Urothelium cell line (cell line): ENCODE results near the gene CEP170B.
A peak's percentile ranks its signal among the peaks of the same experiment; 100 is the strongest.
"Not testable (repeated sequence)": the region's sequence is repeated elsewhere in the genome, so short reads cannot be mapped to it uniquely, and the experiment has no call there.

Source experiments
- DNase-seq: peaks from one replicate; pipeline ENCODE4 v3.0.0; 2011; ENCODE audit warnings: low spot score, mixed read lengths
- FAIRE-seq: peaks from 2 replicates; lab custom pipeline; 2011; peaks lifted over from hg19 to GRCh38; lab: Jason Lieb, UNC

The CEP170B gene

DNA sequence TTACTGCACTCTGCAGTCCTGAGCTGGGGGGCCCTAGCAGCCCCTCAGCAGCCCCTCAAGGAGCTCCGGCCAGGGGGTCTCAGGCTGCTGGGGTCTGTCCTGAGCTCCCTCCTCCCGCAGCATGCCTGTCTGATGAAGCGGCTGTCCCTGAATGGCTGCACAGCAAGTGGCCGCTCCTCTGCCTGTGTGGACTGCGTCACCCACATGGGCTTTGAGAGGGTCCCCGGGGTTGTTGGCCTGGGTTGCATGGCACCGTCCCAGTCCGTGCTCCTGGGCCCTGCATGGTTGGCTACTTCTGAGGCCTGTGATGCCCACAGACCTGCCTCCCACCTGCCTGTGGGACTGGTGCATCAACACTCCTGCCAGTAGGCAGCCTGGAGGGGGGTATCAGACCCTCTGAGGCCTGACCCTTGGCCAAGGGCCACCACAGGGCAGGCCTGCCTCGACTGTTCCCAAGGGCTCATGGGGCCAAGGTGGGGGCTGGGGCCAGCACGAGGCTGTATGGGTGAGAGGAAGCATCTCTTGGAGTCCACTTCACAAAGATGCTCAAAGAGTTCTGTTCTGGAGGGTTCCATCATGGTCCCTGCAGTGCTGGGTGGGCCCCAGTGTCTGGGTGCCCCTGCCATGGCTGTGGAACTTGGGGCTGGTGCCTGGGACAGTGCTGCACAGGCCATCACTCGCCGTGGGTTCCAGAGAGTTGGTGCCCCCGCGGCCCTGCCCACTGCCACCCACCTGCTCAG, 12.2 kb downstream of the CEP170B start:
- DNase-seq, result no peak
- no peak for FAIRE-seq

DNA sequence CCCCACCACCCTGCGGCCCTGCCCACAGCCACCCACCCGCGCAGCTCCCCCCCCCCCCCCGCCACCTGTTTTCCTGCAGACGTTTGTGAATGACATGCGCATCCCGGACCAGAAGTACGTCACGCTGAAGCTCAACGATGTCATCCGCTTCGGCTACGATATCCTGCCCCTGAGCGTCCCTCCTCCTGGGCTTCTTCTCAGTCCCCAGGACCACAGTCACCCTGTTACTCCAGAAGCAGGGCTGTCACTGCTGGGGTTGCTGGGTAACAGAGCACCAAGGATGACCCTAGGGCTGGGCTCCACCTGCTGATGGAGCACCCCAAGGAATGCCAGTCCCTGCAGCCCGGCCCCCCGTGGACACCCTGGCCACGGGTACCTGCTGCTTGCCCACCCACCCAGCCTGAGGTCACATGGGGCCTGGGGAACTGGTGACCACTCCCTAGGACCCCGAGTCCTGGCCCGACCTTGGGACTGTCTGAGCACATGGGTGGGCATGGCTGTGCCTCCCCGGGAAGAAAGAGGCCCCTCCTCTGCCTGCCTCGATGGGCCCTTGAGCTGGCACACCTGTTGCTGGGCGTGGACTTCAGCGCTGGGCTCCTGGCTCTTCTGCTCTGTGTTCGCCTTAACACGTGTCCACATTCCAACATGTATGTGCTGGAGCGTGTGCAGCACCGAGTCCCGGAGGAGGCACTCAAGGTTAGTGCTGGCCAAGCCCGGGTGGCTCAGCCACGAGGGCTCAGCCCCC, 12.9 kb downstream of the CEP170B start:
- DNase-seq (no peak), FAIRE-seq (no peak)

DNA sequence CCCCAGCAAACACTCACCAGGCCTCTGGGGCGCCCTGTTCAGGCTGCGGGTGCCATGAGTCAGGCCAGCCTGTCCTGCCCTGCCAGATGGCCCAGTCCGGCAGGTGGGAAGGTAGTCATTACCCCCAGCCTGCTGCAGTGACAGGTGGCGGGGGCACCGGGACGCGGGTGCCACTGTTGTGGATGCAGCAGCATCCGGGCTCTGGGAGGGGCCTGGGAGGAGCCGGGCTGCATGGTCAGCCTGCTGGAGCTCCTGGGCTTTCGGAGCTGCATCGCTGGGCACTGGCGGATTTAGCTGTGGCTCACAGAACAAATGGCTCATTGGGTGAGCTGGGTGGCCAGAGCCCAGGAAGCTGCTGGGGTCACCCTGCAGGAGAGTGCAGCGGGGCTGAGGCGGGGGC, 13.5 kb downstream of the CEP170B start:
- DNase-seq, result no peak
- no peak for FAIRE-seq

DNA sequence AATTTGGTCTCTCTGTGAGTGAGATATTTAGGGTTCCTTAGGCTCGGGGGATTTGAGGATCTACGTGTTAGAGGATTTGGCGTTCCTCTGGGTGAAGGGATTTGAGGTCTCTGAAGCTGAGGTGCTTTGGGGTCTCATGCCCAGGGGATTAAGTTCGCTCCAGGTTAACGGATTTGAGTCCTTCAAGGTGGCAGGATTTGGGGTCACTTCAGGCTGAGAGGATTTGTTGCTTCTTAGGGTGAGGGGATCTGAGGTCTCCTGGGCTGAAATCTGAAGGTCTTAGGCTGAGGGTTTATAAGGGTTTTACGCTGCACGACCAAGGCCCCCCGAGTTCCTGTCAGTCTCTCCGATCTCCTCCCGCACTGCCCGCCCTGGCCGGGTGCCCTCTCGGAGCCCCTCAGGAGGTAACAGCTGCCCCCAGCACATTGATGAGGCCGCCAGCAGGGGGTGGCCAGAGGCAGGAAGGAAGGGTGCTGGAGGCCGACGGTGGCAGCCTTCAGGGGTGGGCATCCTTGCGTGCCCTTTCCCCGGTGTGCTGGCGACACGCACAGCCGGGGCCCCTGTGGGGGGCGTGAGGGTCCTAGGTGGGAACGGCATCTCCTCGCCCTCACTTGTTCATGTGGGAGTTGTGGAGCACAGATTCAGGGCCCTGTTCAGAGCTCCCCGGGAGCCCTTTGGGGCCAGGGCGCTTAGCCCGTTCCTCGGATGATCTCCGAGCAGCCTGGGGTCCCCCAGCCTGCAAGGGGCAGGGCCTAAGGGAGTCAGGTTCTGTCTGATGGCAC, 14.3 kb downstream of the CEP170B start:
- DNase-seq (no peak), FAIRE-seq (no peak)

DNA sequence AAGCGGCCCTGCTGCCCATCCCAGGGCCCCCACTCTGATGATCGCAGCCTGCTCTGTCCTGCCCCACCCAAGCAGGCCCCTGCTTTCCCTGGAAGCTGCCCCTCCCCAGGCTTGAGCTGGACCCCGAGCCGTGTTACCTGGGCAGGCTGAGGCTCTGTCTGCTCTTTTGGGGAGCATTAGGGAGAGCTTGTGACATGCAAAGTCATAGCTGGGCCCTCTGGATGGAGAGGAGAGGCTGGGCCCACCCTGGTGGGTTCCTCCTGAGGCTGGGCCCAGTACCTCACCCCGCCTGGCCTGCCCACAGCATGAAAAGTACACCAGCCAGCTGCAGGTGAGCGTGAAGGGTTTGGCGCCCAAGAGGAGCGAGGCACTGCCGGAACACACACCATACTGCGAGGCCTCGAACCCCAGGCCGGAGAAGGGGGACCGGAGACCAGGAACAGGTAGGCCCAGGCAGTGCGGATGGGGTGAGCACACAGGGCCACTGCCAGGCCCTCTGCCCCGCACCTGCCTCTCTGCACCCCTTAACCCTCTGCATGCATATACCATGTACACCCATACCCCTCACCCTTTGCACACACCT, 15.0 kb downstream of the CEP170B start:
- FAIRE-seq (no peak), DNase-seq (no peak)

DNA sequence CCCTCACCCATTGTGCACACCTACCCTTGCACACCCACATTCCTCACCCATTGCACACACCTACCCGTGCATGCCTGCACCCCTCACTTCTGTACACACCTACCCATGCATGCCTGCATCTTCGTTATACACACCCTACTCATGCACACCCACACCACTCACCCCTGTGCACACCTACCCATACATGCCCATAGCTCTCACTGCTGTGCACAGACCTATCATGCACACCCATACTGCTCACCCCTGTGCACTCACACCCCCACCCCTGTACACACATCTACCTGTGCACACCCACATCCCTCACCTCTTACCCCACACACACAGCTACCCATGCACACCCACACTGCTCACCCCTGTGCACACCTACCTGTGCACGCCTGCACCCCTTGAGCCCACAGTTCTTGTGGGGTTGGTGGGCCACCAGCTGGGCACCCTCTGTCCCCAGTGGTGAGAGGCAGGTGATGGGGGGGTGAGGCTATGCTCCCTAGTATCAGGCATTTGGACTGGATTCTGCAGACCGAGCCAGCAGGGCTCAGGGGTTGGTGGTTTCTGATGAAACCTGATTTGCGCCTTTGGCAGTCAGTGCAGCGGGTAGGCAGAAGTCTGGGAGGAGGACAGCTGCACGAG, 15.6 kb downstream of the CEP170B start:
- FAIRE-seq (no peak), DNase-seq (no peak)

DNA sequence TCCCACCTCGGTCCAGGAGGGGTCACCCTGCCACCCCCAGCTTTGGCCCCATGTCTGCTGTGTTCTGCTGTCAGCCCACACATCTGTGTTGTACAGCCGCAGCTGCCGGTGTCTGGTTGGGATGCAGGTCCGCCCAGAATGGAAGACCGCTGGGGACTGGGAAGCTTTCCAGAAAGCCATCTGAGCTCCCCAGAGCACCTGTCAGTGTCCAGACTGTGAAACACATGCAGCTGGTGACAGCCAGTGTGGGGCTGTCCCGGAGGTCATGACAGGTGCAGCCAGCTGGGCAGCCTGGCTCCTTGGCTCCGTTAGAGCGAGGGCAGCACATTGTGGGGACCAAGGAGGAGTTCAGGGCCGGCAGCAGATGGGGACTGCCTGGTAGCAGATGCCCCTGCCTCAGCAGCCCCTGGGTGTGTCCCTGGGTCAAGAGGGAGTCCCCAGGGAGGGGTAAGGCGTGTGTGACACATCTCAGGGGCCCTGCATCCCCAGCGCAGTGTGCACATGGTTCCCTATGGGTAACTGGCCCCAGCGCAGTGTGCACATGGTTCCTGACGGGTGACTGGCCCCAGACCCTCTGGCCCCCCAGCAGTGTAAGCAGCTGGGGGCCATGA, 16.4 kb downstream of the CEP170B start:
- no peak for DNase-seq
- FAIRE-seq, result no peak

DNA sequence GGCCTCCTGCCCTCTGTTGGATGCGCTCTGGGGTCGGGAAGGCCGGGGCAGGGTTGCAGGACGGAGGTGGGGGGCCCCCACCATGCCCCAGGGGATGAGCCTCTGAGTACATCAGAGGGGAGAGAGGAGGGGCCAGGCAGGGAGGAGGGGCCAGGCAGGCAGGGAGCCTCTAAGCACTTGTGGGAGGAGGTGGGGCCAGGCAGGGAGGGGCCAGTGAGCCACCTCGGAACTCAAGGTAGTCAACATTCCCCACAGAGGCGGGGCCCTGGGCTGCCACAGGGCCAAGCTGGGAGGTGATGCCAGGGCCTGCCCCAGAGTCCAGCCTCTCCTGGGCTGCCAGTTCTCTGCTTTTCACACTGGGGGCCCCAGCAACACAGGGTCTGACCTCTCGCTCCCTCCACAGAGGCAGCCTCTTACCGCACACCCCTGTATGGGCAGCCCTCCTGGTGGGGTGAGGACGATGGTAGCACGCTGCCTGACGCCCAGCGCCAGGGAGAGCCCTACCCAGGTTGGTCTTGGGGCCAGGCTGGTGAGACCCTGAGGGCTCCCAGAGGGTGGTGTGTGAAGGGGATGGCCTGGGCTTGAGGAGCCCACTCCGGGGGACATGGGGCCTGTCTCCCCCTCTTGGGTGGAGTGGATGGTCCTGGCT, 17.4 kb downstream of the CEP170B start:
- no peak for FAIRE-seq
- peak; percentile 53 for DNase-seq

DNA sequence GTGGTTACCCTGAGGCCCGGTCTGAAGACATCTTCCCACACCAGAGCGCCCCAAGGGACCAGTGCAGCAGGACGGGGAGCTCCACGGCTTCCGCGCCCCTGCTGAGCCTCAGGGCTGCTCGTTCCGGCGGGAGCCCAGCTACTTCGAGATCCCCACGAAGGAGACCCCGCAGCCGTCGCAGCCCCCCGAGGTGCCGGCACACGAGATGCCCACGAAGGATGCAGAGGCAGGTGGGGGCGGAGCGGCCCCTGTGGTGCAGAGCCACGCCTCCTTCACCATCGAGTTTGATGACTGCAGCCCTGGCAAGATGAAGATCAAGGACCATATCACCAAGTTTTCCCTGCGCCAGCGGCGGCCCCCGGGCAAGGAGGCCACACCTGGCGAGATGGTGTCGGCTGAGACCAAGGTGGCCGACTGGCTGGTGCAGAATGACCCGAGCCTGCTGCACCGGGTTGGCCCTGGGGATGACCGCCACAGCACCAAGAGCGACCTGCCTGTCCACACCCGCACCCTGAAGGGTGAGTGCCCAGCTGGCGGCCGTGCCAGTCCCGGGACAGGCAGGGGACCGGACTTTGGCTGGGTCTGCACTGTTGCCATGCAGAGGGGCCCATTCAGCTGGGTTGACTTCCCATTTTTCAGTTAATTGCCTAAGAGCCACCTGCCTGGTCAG, 18.1 kb downstream of the CEP170B start:
- FAIRE-seq (no peak), DNase-seq (no peak)

DNA sequence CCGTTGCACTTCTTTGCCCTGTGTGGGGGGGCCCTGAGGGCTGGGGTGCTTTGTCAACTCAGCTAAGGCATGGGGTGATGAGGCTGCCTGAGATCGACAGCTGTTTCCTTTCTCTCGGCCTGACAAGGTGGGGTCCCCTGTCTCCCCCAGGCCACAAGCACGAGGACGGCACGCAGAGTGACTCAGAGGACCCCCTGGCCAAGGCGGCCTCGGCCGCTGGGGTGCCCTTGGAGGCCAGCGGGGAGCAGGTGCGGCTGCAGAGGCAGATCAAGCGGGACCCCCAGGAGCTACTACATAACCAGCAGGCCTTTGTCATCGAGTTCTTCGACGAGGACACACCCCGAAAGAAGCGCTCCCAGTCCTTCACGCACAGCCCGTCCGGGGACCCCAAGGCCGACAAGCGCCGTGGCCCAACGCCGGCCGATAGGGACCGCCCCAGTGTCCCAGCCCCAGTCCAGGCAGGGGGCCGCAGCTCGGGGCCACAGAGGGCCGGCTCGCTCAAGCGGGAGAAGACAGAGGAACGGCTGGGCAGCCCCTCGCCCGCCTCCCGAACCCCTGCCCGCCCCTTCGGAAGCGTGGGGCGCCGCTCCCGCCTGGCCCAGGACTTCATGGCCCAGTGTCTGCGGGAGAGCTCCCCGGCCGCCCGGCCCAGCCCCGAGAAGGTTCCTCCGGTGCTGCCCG, 18.8 kb downstream of the CEP170B start:
- DNase-seq (no peak), FAIRE-seq (no peak)

DNA sequence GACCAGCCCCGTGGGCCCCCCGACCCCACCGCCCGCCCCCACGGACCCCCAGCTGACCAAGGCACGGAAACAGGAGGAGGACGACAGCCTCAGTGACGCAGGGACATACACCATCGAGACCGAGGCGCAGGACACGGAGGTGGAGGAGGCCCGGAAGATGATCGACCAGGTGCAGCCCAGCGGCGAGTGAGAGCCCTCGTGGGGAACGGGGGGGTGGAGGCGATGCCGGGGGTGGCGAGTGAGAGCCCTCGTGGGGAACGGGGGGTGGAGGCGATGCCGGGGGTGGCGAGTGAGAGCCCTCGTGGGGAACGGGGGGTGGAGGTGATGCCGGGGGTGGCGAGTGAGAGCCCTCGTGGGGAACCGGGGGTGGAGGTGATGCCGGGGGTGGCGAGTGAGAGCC, 19.3 kb downstream of the CEP170B start:
- not testable (repeated sequence) for FAIRE-seq, DNase-seq

DNA sequence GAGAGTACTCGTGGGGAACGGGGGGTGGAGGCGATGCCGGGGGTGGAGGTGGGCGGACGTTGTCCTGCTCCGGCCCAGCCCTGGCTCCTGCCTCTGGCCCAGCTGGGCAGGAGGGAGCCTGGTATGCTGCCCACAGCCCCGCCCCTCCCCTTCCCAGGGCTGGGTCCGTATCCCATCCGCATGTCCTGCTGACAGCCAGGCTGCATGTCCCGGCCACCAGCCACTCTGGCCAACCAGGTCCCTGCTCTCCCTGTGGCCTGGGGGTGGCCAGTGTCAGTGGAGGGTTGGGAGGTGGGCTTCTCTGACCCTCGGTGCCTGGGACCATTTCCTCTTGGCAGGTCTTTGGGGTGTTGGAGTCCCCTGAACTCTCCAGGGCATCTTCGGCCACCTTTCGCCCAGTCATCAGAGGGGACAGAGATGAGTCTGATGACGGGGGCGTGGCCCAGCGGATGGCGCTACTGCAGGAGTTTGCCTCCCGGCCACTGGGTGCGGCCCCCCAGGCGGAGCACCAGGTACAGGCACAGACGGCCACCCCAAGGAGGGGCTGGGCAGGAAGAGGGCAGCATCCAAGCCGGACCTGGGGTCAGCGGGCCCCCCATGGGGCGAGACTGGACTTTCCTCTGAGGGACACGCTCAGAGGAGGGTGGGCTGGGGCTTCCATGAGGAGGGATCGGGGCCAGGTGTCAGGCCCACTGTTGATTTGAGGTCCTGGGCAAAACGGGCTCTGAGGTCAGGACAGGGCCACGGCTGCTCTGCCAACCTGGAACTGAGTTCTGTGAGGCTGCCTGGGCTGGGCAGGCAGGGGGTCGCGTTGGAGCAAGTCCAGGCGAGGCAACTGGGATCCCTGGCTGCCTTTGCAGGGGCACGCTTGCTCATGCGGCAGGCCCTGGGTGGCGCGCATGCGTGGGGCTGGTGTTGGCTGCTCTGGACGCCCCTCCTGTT, 20.2 kb downstream of the CEP170B start:
- FAIRE-seq (no peak), DNase-seq (no peak)

DNA sequence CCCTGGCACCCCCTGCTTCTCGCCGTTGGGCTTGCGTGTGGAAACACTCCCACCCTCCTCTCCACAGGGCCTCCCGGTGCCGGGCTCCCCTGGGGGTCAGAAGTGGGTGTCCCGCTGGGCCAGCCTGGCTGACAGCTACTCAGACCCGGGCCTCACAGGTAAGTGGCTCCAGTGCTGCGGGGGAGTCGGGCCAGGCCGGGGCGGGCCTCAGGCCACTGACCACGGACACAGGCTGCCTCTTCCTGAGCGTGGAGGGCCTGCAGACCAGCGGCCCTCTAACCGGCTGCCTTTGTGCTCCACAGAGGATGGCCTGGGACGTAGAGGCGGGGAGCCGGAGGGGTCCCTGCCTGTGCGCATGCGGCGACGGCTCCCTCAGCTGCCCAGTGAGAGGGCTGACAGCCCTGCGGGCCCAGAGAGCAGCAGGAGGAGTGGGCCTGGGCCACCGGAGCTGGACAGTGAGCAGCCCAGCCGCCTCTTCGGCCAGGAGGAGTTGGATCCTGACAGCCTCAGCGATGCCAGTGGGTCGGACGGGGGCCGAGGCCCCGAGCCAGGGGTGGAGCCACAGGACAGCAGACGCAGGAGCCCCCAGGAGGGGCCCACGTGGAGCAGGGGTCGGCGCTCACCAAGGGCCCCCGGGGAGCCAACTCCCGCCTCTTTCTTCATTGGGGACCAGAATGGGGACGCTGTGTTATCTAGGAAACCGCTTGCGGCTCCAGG, 21.1 kb downstream of the CEP170B start:
- FAIRE-seq, result no peak
- no peak for DNase-seq

DNA sequence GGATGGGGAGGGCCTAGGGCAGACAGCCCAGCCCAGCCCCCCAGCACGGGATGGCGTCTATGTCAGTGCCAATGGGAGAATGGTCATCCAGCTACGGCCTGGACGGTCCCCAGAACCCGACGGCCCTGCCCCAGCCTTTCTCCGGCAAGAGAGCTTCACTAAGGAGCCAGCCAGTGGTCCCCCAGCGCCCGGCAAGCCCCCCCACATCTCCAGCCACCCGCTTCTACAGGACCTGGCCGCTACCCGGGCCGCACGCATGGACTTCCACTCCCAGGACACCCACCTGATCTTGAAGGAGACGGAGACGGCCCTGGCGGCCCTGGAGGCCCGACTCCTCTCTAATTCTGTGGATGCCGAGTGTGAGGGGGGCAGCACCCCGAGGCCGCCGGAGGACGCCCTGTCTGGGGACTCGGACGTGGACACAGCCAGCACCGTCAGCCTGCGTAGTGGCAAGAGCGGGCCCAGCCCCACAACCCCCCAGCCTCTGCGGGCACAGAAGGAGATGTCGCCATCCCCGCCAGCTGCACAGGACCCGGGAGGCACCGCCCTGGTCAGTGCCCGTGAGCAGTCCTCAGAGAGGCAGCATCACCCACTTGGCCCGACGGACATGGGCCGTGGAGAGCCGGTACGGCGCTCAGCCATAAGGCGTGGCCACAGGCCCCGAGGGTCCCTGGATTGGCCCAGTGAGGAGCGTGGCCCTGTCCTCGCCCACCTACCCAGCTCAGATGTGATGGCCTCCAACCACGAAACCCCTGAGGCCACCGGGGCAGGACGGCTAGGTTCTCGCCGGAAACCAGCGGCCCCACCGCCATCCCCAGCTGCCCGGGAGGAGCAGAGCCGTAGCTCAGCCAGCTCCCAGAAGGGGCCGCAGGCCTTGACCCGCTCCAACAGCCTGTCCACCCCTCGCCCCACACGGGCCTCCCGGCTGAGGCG, 21.9 kb downstream of the CEP170B start:
- no peak for DNase-seq
- FAIRE-seq, result no peak

DNA sequence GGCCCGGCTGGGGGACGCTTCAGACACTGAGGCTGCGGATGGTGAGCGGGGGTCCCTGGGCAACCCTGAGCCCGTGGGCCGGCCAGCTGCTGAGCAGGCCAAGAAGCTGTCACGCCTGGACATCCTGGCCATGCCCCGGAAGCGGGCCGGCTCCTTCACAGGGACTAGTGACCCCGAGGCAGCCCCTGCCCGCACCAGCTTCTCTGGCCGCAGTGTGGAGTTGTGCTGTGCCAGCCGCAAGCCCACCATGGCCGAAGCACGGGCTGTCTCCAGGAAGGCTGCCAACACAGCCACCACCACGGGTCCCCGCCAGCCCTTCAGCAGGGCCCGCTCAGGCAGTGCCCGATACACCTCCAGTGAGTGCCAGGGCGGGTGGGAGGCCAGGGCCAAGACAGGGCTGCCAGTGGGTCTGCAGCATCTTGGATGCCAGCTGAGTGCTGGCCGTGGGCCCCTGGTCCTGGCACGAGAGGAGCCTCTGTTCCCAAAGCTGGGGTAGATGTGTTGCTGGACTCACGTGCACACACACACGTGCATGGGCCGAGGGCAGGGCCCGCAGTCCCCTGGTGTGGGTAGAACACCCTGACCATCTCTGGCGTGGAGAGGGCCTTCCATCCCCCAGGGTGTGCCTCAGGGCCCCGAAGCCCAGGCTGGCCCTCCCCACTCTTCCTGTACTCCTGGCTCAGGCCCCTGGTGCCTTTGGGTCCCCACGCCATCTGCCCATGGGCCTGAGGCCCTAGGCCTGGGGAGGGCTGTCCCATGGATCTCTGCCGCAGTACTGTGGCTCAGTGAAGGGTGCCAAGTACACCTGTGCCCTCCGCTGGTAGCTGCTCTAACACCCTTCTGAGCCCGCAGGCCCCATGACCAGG, 22.8 kb downstream of the CEP170B start:
- no peak for FAIRE-seq
- DNase-seq, result no peak
